GM12865 (cell line): ENCODE measurements around the gene ARMC9.

Experiments
- DNase-seq: peaks from one replicate; pipeline ENCODE4 v3.0.0; 2010; ENCODE audit warnings: low read depth
- H3K4me3 ChIP-seq: 2 replicates; pipeline ENCODE4 v1.5.1; 2011; ENCODE audit warnings: mild to moderate bottlenecking, low read depth, low read length, control low read depth
- TF ChIP-seq, protein P1 (sequence below): IDR thresholded peaks from 2 replicates; pipeline ENCODE4 v1.5.1; 2011; ENCODE audit warnings: low read length, control low read depth, low read depth, inconsistent platforms; ENCODE audit not compliant: insufficient read depth; ENCODE audit errors: missing control alignments

The ARMC9 gene

DNA sequence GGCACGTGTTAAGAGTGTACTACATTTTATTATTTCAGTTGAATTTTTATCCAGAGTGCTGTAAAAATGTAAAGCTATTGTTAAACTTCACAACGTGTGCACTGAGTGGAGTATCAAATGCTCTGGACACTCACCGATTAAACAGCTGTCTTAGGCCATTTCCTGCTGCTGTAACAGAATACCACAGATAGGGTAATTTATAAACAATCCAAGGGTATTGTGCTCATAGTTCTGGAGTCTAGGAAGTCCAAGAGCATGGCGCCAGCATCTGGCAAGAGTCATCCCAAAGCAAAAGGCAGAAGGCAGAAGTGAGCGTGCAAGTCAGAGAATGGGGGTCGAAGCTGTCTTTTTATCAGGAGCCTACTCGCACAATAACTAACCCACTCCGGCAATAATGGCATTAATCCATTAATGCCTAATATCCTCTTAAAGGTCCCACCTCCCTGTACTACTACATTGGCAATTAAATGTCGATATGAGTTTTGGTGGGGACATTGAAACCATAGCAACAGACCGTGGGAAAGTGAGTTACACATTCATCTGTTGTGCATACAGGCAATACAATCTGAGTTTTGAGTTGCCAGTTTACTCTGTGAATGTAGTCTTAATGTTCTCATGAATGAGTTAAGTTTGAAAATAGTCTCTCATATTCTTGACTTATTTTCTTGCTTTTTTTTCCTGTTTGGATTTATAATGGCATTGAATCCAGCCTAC, 64.8 kb downstream of the ARMC9 start:
- no peak overlapping the region for H3K4me3 ChIP-seq
- no peak for DNase-seq
- TF ChIP-seq, protein P1, sequence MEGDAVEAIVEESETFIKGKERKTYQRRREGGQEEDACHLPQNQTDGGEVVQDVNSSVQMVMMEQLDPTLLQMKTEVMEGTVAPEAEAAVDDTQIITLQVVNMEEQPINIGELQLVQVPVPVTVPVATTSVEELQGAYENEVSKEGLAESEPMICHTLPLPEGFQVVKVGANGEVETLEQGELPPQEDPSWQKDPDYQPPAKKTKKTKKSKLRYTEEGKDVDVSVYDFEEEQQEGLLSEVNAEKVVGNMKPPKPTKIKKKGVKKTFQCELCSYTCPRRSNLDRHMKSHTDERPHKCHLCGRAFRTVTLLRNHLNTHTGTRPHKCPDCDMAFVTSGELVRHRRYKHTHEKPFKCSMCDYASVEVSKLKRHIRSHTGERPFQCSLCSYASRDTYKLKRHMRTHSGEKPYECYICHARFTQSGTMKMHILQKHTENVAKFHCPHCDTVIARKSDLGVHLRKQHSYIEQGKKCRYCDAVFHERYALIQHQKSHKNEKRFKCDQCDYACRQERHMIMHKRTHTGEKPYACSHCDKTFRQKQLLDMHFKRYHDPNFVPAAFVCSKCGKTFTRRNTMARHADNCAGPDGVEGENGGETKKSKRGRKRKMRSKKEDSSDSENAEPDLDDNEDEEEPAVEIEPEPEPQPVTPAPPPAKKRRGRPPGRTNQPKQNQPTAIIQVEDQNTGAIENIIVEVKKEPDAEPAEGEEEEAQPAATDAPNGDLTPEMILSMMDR: no peak

DNA sequence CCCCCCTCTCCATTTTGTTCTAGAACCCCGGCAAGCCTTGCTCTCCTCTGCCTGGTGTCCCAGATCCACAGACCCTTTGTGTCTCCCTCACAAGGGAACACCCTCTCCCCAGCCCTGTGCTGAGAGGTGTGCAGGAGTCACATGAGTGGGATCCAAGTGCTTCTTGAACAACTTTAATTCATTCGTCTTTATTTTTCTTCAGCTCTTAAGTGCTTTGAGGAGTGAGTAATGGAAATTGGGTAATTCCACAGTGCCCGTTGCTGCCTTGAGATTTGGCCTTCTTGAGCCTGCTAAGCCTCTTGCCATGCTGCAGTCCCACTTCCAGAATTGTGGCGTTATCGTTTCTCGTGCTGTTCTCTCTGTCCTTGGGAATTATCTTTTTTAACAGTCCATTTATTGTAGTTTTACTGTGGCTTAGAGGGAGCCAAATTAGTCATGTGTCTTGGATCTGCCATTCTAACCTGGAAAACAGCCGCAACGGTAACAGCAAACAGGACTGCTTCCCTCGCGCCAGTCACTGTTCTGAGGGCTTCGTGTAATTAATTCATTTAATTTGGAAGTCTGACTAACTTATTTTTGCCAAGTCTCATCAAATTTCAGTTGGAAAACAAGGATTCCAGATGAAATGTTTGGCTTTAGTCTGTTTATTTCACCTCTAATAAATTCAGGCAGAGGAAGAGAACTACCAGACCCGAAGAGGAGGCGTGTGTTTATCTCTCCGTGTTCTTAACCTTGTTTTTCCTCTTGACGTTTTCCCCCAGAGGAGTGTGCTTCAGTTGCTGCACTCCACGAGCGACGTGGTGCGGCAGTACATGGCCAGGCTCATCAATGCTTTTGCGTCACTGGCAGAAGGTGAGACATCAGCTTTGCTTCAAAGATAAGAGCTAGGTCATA, 72.0 kb downstream of the ARMC9 start:
- DNase-seq: no peak
- TF ChIP-seq, protein P1: no peak
- no peak overlapping the region for H3K4me3 ChIP-seq

DNA sequence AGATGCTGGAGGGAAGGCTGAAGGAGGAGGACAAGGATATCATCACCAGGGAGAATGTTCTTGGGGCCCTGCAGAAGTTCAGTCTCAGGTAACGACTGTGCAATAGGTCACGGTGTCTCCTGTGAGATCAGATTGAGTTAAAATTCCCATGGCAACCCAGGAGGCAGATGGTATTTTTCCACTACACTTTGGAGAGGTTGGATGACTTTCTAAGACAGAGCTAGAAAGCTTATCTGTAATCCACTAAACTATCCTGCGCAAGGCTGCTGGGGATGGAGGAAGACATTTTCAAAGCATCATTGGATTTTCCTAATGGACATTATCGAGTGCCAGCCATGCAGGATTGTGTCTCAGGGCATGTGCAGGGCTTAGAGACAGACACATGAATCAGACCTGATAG, 74.6 kb downstream of the ARMC9 start:
- DNase-seq: no peak
- TF ChIP-seq, protein P1: no peak
- no peak overlapping the region for H3K4me3 ChIP-seq

DNA sequence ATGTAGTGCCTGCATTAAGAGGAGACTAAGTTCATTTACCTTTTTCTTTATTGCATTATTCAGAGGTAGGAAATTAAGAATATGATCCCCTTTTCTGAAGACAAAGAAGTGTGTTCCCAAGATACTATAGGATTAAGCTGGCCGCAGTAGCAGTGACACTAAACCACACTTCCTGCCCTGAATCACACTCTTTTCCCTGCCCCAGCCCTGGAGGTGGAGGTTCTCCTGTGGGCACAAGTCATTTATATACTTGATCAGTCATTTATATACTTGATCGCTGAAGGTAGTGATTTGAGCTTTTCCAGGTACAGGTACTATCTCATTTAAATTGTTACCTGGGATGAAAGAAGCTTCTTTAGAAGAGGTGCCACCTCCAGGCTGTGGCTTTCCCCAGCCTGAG, 78.6 kb downstream of the ARMC9 start:
- TF ChIP-seq, protein P1: no peak
- H3K4me3 ChIP-seq: no peak overlapping the region
- DNase-seq: no peak

DNA sequence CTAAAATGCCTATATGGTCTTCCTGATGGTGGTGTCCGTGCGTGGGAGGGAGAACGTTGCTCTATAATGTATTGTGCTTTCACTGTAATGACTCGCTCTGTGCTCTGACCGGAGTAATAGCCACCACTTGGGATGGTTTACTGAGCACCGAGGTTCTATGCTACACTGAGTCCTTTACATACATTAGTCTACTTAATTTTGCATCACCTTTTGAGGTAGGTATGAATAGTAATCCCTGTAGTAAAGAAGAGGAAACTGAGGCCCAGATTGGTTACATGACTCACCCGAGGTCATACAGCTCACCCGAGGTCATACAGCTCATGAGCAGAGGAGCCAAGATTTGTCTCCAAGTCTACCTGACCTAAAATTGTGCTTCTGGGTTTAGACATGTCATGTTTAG, 79.5 kb downstream of the ARMC9 start:
- H3K4me3 ChIP-seq: no peak overlapping the region
- TF ChIP-seq, protein P1: no peak
- no peak for DNase-seq

DNA sequence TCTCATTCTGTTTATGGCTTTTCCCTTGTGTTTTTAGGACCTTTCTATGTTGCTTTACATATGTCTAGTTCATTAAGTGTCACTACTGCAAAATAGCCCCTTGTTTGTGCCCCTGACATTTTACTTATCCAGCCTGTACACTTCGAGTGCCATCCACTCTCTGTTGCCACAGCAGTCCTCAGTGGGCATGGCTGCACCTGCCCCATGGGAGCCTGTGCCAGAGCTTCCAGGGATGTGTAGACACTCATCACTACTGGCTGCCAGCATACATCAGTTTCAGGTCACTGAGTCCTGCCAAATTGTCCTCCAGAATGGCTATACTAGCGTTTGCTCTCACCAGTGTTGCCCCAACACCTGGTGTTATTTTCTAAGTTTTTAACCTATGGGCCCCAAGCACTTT, 80.4 kb downstream of the ARMC9 start:
- H3K4me3 ChIP-seq: no peak overlapping the region
- DNase-seq: no peak
- TF ChIP-seq, protein P1: no peak
